T-helper 22 cell (primary cell): ENCODE results near the gene C6orf132.
"Not testable (repeated sequence)": the region's sequence is repeated elsewhere in the genome, so short reads cannot be mapped to it uniquely, and the experiment has no call there.

Experiments used
- DNase-seq: peaks from one replicate; pipeline ENCODE4 v3.0.0-alpha.2; 2020; ENCODE audit warnings: low read depth

Gene C6orf132

GRCh38 chr6:42159431-42160024, 17.1 kb upstream of the C6orf132 start:
- DNase-seq, result no peak

GRCh38 chr6:42158631-42159030, 16.2 kb upstream of the C6orf132 start:
- no peak for DNase-seq

- no peak for DNase-seq
These were observed 15.6 kb upstream of the C6orf132 start for GRCh38 chr6:42158011-42158410.

GRCh38 chr6:42156638-42157037, 14.2 kb upstream of the C6orf132 start:
- no peak for DNase-seq

GRCh38 chr6:42155293-42155692, 12.9 kb upstream of the C6orf132 start:
- DNase-seq, result no peak

- no peak for DNase-seq
These were observed 12.2 kb upstream of the C6orf132 start for GRCh38 chr6:42154461-42155209.

- no peak for DNase-seq
These were observed 11.5 kb upstream of the C6orf132 start for GRCh38 chr6:42153921-42154320.

GRCh38 chr6:42152528-42153213, 10.3 kb upstream of the C6orf132 start:
- not testable (repeated sequence) for DNase-seq

- no peak for DNase-seq
These were observed 9.6 kb upstream of the C6orf132 start for GRCh38 chr6:42152024-42152423.

- DNase-seq, result no peak
These were observed 7.8 kb upstream of the C6orf132 start for GRCh38 chr6:42150254-42150653.

- DNase-seq, result no peak
These were observed 5.6 kb upstream of the C6orf132 start for GRCh38 chr6:42148058-42148457.

GRCh38 chr6:42147138-42147562, 4.7 kb upstream of the C6orf132 start:
- DNase-seq, result no peak

GRCh38 chr6:42141603-42142117, 760 bp downstream of the C6orf132 start:
- no peak for DNase-seq

GRCh38 chr6:42140756-42141602, 1.4 kb downstream of the C6orf132 start:
- DNase-seq, result no peak

- DNase-seq, result no peak
These were observed 2.4 kb downstream of the C6orf132 start for GRCh38 chr6:42140032-42140431.

- DNase-seq, result no peak
These were observed 3.5 kb downstream of the C6orf132 start for GRCh38 chr6:42138630-42139619.

GRCh38 chr6:42138190-42138589, 4.2 kb downstream of the C6orf132 start:
- DNase-seq, result no peak

- no peak for DNase-seq
These were observed 5.1 kb downstream of the C6orf132 start for GRCh38 chr6:42137194-42137753.

GRCh38 chr6:42136508-42137193, 5.8 kb downstream of the C6orf132 start:
- no peak for DNase-seq

GRCh38 chr6:42135722-42136121, 6.7 kb downstream of the C6orf132 start:
- no peak for DNase-seq
